Osteocyte (in vitro differentiated cells): Measurements from ENCODE around the gene L1TD1. TPM values are rescaled to one million over a fixed set of nuclear protein-coding genes. Genes with fewer than 3 reads are reported as not detected.

Experiments used
- DNase-seq: peaks from one replicate; pipeline ENCODE4 v3.0.0; 2021; ENCODE audit warnings: mixed read lengths; ENCODE audit not compliant: unreplicated experiment; ENCODE audit errors: extremely low spot score
- H3K27ac Mint-ChIP-seq: one replicate; pipeline ENCODE4 v1.8.0; 2021; ENCODE audit warnings: mild to moderate bottlenecking, mixed read lengths; ENCODE audit not compliant: unreplicated experiment
- H3K27me3 Mint-ChIP-seq: one replicate; pipeline ENCODE4 v1.8.0; 2021; ENCODE audit warnings: mixed read lengths; ENCODE audit not compliant: unreplicated experiment
- H3K36me3 Mint-ChIP-seq: one replicate; pipeline ENCODE4 v1.8.0; 2021; ENCODE audit warnings: mixed read lengths; ENCODE audit not compliant: unreplicated experiment
- H3K4me1 Mint-ChIP-seq: one replicate; pipeline ENCODE4 v1.8.0; 2021; ENCODE audit warnings: mixed read lengths; ENCODE audit not compliant: unreplicated experiment
- H3K4me3 Mint-ChIP-seq: one replicate; pipeline ENCODE4 v1.8.0; 2021; ENCODE audit warnings: mild to moderate bottlenecking, moderate library complexity, mixed read lengths; ENCODE audit not compliant: unreplicated experiment
- H3K9me3 Mint-ChIP-seq: one replicate; pipeline ENCODE4 v1.8.0; 2021; ENCODE audit warnings: mixed read lengths; ENCODE audit not compliant: unreplicated experiment
- total RNA-seq: library from RNA; stranded (reverse); gene quantifications from 2 replicates; pipeline ENCODE4 v1.2.1, GENCODE V29; 2021
- TF ChIP-seq, protein P1 (sequence below): fragments of 200-600 bp; sonication (generic); IDR thresholded peaks from 2 replicates; pipeline ENCODE4 v1.5.0; 2021; ENCODE audit warnings: antibody characterized with exemption, mild to moderate bottlenecking, moderate library complexity

Gene L1TD1
- total RNA-seq, 1 donor from 2014 or later: not detected

DNA sequence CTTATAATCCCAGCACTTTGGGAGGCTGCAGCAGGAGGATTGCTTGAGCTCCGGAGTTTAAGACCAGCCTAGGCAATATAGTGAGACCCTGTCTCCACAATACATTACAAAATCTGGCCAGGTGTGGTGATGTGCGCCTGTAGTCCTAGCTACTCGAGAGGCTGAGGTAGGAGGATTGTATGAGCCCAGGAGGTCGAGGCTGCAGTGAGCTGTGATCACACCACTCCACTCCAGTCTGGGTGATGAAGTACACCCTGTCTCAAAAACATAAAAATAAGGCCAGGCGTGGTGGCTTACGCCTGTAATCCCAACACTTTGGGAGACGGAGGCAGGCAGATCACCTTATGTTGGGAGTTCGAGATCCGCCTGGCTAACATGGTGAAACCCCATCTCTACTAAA, 27.7 kb downstream of the L1TD1 start:
- Mint-ChIP-seq H3K27ac (no peak overlapping the region), H3K36me3 (no peaks in the 10 kb centered on the region), H3K4me3 (no peak overlapping the region), H3K27me3 (no peaks in the 10 kb centered on the region), H3K4me1 (peaks cover 3% of the 10 kb centered on the region), H3K9me3 (no peaks in the 10 kb centered on the region)
- TF ChIP-seq, protein P1, sequence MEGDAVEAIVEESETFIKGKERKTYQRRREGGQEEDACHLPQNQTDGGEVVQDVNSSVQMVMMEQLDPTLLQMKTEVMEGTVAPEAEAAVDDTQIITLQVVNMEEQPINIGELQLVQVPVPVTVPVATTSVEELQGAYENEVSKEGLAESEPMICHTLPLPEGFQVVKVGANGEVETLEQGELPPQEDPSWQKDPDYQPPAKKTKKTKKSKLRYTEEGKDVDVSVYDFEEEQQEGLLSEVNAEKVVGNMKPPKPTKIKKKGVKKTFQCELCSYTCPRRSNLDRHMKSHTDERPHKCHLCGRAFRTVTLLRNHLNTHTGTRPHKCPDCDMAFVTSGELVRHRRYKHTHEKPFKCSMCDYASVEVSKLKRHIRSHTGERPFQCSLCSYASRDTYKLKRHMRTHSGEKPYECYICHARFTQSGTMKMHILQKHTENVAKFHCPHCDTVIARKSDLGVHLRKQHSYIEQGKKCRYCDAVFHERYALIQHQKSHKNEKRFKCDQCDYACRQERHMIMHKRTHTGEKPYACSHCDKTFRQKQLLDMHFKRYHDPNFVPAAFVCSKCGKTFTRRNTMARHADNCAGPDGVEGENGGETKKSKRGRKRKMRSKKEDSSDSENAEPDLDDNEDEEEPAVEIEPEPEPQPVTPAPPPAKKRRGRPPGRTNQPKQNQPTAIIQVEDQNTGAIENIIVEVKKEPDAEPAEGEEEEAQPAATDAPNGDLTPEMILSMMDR: no peak
- no peak for DNase-seq

DNA sequence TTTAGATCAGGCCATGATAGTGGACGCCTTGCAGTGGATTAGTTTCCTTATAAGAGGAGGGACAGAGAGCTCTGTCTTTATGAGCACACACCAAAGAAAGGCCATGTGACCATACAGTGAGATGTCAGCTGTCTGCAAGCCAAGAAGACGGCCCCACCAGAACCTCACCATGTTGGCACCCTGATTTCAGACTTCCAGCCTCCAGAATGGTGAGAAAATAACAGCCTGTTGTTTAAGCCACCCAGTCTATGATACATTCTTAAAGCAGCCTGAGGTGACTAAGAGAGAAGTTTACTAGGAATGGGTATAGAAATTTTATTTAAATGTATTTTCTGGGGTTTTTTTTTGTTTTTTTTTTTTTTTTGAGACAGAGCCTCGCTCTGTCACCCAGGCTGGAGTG, 29.5 kb downstream of the L1TD1 start:
- Mint-ChIP-seq H3K9me3 (no peaks in the 10 kb centered on the region), H3K36me3 (no peaks in the 10 kb centered on the region), H3K4me1 (peaks cover 5% of the 10 kb centered on the region), H3K27ac (no peak overlapping the region), H3K27me3 (no peaks in the 10 kb centered on the region), H3K4me3 (no peak overlapping the region)
- TF ChIP-seq, protein P1: no peak
- DNase-seq: no peak

DNA sequence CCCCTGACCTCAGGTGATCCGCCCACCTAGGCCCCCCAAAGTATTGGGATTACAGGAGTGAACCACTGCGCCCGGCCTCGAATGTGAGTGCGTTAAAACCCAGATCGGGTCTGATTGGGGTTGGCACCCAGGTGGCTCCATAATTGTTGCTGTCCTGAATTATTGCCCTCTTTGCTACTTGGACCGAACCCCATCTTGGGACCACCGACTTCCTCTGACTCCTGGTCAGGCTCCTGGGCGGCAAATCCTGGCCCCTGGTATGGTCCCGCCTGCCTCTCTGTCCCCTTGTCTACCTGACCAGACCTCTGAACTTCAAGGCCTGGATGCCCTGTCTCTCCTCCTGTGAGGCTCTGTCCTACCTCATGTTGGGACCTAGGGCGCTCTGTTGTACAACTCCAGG, 32.8 kb downstream of the L1TD1 start:
- Mint-ChIP-seq H3K36me3 (no peaks in the 10 kb centered on the region), H3K9me3 (no peaks in the 10 kb centered on the region), H3K27ac (no peak overlapping the region), H3K4me3 (no peak overlapping the region), H3K27me3 (no peaks in the 10 kb centered on the region), H3K4me1 (peaks cover 23% of the 10 kb centered on the region)
- no peak for DNase-seq
- TF ChIP-seq, protein P1: no peak

DNA sequence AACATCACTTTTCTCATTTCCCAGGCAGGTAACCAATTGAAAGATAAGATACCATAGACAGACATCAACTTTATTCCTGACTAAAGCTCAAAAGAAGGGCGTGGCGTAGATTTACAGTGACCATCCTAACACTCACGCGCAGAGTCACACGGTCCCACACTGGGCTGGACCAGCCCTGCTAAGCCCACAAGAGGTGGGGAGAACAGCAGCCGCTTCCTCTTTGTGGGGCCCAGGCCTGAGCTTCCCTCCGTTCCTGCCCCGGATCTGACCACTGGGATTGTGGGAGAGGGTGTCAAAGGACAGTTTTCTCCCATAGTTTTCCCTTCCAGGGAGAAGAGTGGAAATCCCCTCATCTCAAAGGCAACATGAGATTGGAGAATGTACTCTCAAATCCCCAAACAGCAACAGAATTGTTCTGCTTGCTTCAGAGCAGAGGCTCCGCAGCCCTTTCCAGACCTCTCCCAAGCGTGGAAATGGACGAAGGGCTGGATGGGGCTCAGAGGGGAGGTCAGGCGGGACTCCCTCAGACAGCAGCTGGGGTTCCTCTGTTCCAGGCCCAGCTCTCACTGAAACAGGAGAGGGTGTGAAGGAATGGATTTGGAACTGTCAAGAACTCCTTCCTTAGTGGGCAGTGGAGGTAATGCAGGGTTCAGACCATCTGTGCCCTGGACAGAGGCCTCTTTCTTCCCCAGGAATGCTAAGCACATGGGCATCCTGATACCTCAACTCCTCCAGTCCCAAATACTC, 33.7 kb downstream of the L1TD1 start:
- H3K27ac Mint-ChIP-seq: no peak overlapping the region

DNA sequence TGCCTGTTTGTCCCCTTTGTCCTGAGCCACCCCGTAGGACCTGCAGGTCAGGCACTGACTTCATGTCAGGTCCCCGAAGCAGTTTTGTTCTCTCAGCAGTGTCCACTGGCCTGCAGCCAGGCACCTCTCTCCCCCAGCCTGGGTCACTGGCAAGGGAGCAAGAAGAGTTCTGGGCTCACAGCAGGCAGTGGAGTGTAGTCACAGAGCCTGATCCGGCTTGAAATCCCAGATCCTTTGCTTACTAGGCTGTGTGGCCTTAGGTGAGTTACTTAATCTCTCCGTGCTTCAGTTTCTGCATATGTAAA, 34.2 kb downstream of the L1TD1 start:
- TF ChIP-seq, protein P1: no peak
- H3K27me3 Mint-ChIP-seq: no peaks in the 10 kb centered on the region
- H3K9me3 Mint-ChIP-seq: no peaks in the 10 kb centered on the region
- no peaks in the 10 kb centered on the region for H3K36me3 Mint-ChIP-seq
- H3K27ac Mint-ChIP-seq: no peak overlapping the region
- H3K4me1 Mint-ChIP-seq: peaks cover 23% of the 10 kb centered on the region
- no peak overlapping the region for H3K4me3 Mint-ChIP-seq
- no peak for DNase-seq

More for the DNA sequence above, 33.7 kb downstream of the L1TD1 start:
- TF ChIP-seq, protein P1: no peak
- DNase-seq: no peak
- H3K4me3 Mint-ChIP-seq: no peak overlapping the region
- H3K9me3 Mint-ChIP-seq: no peaks in the 10 kb centered on the region
- peaks cover 23% of the 10 kb centered on the region for H3K4me1 Mint-ChIP-seq
- H3K36me3 Mint-ChIP-seq: no peaks in the 10 kb centered on the region
- H3K27me3 Mint-ChIP-seq: no peaks in the 10 kb centered on the region
